Loucy (cell line): ENCODE measurements around the gene DNAAF8.

Experiments used
- H2AFZ ChIP-seq: fragments of 200-600 bp; sonication (generic); 2 replicates; pipeline ENCODE4 v1.6.0; 2016; ENCODE audit warnings: antibody characterized with exemption, mild to moderate bottlenecking, low read length, moderate library complexity
- H3F3A ChIP-seq: fragments of 200-600 bp; 2 replicates; pipeline ENCODE4 v1.6.0; 2016; ENCODE audit warnings: antibody characterized with exemption, low read depth, mild to moderate bottlenecking
- H3K27me3 ChIP-seq: fragments of 200-600 bp; sonication (generic); 2 replicates; pipeline ENCODE4 v1.6.1; 2014; ENCODE audit warnings: low read length, mild to moderate bottlenecking; ENCODE audit not compliant: insufficient read depth, poor library complexity, severe bottlenecking
- H3K36me3 ChIP-seq: fragments of 200-600 bp; sonication (generic); 2 replicates; pipeline ENCODE4 v1.6.1; 2016; ENCODE audit warnings: low read length; ENCODE audit not compliant: insufficient read depth
- H3K4me1 ChIP-seq: fragments of 200-600 bp; sonication (generic); 2 replicates; pipeline ENCODE4 v1.5.1; 2014; ENCODE audit warnings: low read length, mild to moderate bottlenecking; ENCODE audit not compliant: insufficient read depth, poor library complexity, severe bottlenecking
- H3K4me2 ChIP-seq: fragments of 200-600 bp; sonication (generic); 2 replicates; pipeline ENCODE4 v1.6.0; 2014; ENCODE audit warnings: antibody characterized with exemption, low read length, low read depth, mild to moderate bottlenecking; ENCODE audit not compliant: poor library complexity, severe bottlenecking
- H3K4me3 ChIP-seq: fragments of 200-600 bp; sonication (generic); 2 replicates; pipeline ENCODE4 v1.5.1; 2014; ENCODE audit warnings: low read length, mild to moderate bottlenecking, mixed read lengths; ENCODE audit not compliant: poor library complexity, severe bottlenecking
- H3K79me2 ChIP-seq: fragments of 200-600 bp; sonication (generic); 2 replicates; pipeline ENCODE4 v1.6.1; 2014; ENCODE audit warnings: low read length; ENCODE audit not compliant: insufficient read depth
- H3K9ac ChIP-seq: fragments of 200-600 bp; sonication (generic); 2 replicates; pipeline ENCODE4 v1.6.0; 2014; ENCODE audit warnings: mild to moderate bottlenecking, low read depth, low read length, moderate library complexity; ENCODE audit not compliant: poor library complexity, severe bottlenecking
- H3K9me2 ChIP-seq: fragments of 200-600 bp; sonication (generic); replicated peaks from 2 replicates; pipeline ENCODE4 v1.6.1; 2016; ENCODE audit warnings: low read depth, low read length, mixed read lengths
- H3K9me3 ChIP-seq: fragments of 200-600 bp; sonication (generic); 2 replicates; pipeline ENCODE4 v1.6.1; 2014; ENCODE audit warnings: mild to moderate bottlenecking, antibody characterized with exemption, low read length, low read depth; ENCODE audit not compliant: insufficient read depth
- H4K20me1 ChIP-seq: fragments of 200-600 bp; sonication (generic); 2 replicates; pipeline ENCODE4 v1.6.0; 2014; ENCODE audit warnings: antibody characterized with exemption, low read length, mild to moderate bottlenecking; ENCODE audit not compliant: insufficient read depth, poor library complexity, severe bottlenecking
- EZH2phosphoT487 ChIP-seq: fragments of 200-600 bp; IDR thresholded peaks from 2 replicates; pipeline ENCODE4 v1.6.1; 2018; ENCODE audit warnings: antibody characterized with exemption, mild to moderate bottlenecking, moderate library complexity, borderline replicate concordance
- TF ChIP-seq, protein P1 (sequence below): fragments of 200-600 bp; sonication (generic); conservative IDR thresholded peaks from 2 replicates; pipeline ENCODE4 v1.5.1; 2014; ENCODE audit warnings: mild to moderate bottlenecking, antibody characterized with exemption, low read length

DNAAF8 gene

DNA sequence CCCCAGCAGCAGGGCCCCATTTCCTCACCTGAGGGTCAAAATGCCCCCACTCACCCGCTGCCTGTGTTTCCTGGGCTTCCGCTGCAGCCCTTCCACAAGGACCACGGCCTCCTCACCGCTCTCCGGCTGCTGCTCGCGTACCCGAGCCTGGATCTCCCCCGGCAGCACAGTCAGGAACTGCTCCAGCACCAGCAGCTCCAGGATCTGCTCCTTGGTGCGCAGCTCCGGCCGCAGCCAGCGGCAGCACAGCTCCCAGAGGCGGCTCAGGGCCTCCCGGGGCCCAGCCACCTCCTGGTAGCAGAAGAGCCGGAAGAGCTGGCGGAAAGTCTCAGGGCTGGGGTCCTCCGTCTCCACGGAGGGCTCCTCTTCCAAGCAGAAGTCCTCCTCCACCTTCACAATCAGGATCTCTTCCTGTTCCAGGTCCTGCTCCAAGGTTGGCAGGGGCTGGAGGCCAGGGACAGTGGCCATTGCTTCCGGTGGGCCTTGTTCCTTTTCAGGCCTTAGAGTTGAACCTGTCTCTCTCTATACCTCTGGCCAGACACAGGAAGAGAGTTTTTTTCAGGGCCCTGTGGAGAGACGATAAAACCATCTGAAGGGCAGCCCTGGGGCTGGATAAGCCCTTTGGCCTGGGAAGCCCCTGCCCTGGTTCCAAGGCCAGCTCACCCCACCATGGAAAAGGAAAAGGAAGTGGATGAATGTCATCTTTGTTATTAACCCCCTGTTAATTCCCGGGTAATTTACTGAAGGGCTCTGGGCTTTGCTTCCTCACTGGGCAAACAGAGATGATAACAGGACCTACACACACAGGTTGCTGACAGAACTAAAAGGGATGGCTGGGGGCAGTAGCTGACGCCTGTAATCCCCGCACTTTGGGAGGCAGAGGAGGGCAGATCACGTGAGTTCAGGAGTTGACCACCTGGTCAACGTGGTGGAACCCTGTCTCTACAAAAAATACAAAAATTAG, 31.5 kb downstream of the DNAAF8 start:
- no peak overlapping the region for H2AFZ ChIP-seq

DNA sequence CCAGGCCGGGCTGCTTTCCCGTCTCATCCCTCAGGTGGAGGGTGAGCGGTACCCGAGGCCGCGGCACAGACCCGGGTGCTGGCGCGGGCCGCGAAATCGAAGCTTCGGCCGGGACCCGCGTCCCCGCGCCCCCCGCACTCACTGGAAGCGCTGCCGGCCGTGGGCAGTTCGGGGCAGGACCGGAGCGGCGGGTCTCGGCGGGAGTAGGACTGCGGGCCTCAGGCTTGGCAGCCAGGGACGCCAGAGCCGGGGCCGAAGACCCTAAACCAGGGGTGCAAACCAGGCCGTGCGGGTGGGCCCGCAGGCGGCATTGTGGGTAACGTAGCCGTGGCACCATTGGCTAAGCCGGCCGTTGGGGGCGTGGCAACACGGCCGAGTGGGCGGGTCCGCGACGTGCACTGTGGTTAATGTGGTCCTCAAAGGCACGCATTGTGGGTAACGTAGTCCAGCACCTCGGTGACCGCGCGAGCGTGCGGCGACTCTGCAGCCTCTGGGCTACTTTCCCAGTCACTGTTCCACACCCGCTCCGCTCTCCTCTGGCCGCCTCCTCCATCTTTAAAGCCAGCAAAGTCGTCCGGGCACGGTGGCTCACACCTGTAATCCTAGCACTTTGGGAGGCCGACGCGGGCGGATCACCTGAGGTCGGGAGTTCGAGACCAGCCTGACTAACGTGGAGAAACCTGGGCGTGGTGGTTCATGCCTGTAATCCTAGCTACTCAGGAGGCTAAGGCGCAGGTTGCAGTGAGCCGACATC, 32.7 kb downstream of the DNAAF8 start, which contains the start of gene ZNF500:
Gene ZNF500, minus strand, starts transcription at position 288 of the 754 bp plus-strand sequence. CDS start 1,184 bp downstream, outside the sequence.
- Histone ChIP-seq H3K4me1 (no peaks in the 10 kb centered on the region), H3K27me3 (no peaks in the 10 kb centered on the region), H3K36me3 (no peaks in the 10 kb centered on the region), H3K79me2 (peaks cover 14% of the 10 kb centered on the region), H3K9me2 (no peaks in the 10 kb centered on the region), H2AFZ (peak within 1 kb of the TSS; percentile 86), H3K9me3 (no peaks in the 10 kb centered on the region), H4K20me1 (no peaks in the 10 kb centered on the region), H3F3A (no peaks in the 10 kb centered on the region), H3K4me2 (peak within 1 kb of the TSS; percentile 80), H3K9ac (peak within 1 kb of the TSS; percentile 83), H3K4me3 (peak within 1 kb of the TSS; percentile 75)
- TF ChIP-seq, protein P1, sequence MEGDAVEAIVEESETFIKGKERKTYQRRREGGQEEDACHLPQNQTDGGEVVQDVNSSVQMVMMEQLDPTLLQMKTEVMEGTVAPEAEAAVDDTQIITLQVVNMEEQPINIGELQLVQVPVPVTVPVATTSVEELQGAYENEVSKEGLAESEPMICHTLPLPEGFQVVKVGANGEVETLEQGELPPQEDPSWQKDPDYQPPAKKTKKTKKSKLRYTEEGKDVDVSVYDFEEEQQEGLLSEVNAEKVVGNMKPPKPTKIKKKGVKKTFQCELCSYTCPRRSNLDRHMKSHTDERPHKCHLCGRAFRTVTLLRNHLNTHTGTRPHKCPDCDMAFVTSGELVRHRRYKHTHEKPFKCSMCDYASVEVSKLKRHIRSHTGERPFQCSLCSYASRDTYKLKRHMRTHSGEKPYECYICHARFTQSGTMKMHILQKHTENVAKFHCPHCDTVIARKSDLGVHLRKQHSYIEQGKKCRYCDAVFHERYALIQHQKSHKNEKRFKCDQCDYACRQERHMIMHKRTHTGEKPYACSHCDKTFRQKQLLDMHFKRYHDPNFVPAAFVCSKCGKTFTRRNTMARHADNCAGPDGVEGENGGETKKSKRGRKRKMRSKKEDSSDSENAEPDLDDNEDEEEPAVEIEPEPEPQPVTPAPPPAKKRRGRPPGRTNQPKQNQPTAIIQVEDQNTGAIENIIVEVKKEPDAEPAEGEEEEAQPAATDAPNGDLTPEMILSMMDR: no peak
- TF ChIP-seq EZH2phosphoT487: no peak

More for the DNA sequence above, 31.5 kb downstream of the DNAAF8 start:
- Histone ChIP-seq H3K9me3 (no peaks in the 10 kb centered on the region), H3K9me2 (no peaks in the 10 kb centered on the region), H3K36me3 (no peaks in the 10 kb centered on the region), H3K79me2 (peaks cover 14% of the 10 kb centered on the region), H3K4me2 (peak overlapping the region; percentile 80), H3F3A (no peaks in the 10 kb centered on the region), H4K20me1 (no peaks in the 10 kb centered on the region), H3K9ac (peak overlapping the region; percentile 83), H3K4me1 (no peaks in the 10 kb centered on the region), H3K4me3 (peak overlapping the region; percentile 75), H3K27me3 (no peaks in the 10 kb centered on the region)
- no peak for TF ChIP-seq EZH2phosphoT487
- TF ChIP-seq, protein P1: no peak

DNA sequence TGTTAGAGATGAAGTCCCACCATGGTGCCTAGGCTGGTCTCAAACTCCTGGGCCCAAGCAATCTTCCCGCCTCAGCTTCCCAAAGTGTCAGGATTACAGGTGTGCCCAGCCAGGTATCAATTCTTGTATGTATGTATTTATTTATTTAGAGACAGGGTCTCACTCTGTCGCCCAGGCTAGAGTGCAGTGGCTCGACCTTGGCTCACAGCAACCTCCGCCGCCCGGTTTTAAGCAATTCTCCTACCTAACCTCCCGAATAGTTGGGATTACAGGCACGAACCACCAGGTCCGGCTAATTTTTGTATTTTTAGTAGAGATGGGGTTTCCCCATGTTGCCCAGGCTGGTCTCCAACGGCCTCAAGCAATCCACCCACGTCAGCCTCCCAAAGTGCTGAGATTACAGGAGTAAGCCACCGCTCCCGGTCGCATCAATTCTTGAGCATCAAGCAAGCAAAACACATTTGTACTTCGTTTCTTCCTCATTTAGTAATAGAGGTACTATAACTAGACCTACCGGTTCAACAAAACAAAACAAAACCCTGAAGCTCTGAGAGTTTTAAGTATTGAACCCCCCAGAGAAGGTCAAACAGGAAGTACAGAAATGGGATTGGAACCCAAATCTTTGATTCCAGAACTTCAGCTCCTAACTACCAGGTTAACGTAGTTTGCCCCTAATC, 33.7 kb downstream of the DNAAF8 start:
- Histone ChIP-seq H3K9ac (no peak overlapping the region), H3K27me3 (no peaks in the 10 kb centered on the region), H3K4me3 (peak overlapping the region; percentile 40), H3K9me2 (no peaks in the 10 kb centered on the region), H3K4me1 (no peaks in the 10 kb centered on the region), H3F3A (no peaks in the 10 kb centered on the region), H2AFZ (0 out of 2 replicates have a peak overlapping the region, but pooled peaks have one; percentile 36), H3K9me3 (no peaks in the 10 kb centered on the region), H3K36me3 (no peaks in the 10 kb centered on the region), H3K4me2 (peak overlapping the region; percentile 16), H3K79me2 (peaks cover 14% of the 10 kb centered on the region), H4K20me1 (no peaks in the 10 kb centered on the region)
- no peak for TF ChIP-seq EZH2phosphoT487
- TF ChIP-seq, protein P1: no peak
